ENCODE data around the gene SFT2D1. TPM values are rescaled to one million over a fixed set of nuclear protein-coding genes. Genes with fewer than 3 reads are reported as not detected.
A peak's percentile ranks its signal among the peaks of the same experiment; 100 is the strongest.
"Not testable (repeated sequence)": the region's sequence is repeated elsewhere in the genome, so short reads cannot be mapped to it uniquely, and the experiment has no call there.

Gene SFT2D1
- 71.6 and 119 TPM in 2 replicates for total RNA-seq (2014; rRNA removed; shearing (Covaris generic); ENCODE audit: low replicate concordance)

DNA sequence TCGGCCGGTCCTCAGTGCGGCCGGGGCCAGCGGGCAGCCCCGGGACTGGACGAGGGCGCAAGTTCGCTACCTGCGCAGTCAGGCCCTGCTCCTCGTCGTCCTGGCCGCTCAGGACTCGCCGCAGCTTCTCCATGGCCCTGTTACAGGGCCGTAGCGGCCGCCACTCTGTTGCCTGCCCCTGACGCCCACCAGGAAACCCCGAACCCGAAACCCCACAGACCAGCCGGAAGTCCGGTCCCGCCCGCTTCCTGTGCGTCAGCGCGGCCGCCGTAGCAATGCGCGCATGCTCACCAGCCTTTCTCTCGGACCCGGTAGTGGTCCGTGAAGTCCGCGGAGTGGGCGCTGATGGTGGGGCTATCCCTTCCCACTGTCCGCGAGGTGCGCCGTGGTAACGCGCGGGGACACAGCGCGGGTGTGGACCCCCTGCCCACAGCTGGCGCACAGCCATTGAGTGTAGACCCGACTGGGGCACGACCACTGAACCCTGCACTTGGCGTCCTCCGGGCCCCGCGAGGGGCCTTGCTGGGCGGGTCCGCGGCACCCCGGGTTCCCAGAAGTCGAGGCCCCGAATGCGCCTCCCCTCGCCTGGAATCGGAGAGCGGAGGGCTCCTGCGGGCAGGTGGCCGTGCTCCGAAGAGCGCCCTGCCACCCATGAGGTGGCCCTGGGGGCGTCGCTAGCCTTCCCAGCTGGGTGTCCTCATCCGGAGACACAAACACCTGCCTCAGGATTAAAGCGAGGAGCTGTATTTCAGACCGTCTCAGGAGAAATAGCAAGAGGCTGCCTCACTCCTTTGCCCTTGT, at the start of gene SFT2D1:
SFT2D1 (minus strand) TSS at position 197 of the 801 bp plus-strand sequence; CDS start at position 133, 64 bp downstream.
- H3K9me2 ChIP-seq (replicated peaks; ENCODE audit: insufficient read depth, low read length), result no peaks in the 10 kb centered on the region
- H3K27ac ChIP-seq (ENCODE audit: low read length), result peak within 1 kb of the TSS; percentile 79
- DNase-seq, result peak; percentile 94
- H3K9ac ChIP-seq (ENCODE audit: low read length), result peak within 1 kb of the TSS; percentile 93
- peaks cover 13% of the 10 kb centered on the region; the same call in 1 of the 2 replicates for H3K36me3 ChIP-seq (ENCODE audit: insufficient read depth, low read length)
- no peaks in the 10 kb centered on the region for H3K9me3 ChIP-seq (ENCODE audit: low read length)
- peak within 1 kb of the TSS; percentile 87 for H3K4me2 ChIP-seq (ENCODE audit: low read depth, low read length, poor library complexity, severe bottlenecking)
- H3K4me3 ChIP-seq (ENCODE audit: low read length), result peak within 1 kb of the TSS; percentile 94
- peaks cover 35% of the 10 kb centered on the region for H3K4me1 ChIP-seq (ENCODE audit: low read length)
- H4K20me1 ChIP-seq (ENCODE audit: insufficient read depth, low read depth, low read length), result peaks cover 12% of the 10 kb centered on the region; the same call in 1 of the 2 replicates
- H3K79me2 ChIP-seq (ENCODE audit: low read length), result peaks cover 54% of the 10 kb centered on the region
- H2AFZ ChIP-seq (ENCODE audit: low read length), result peak within 1 kb of the TSS; percentile 35; the same call in 1 of the 2 replicates
- H3K27me3 ChIP-seq (ENCODE audit: low read length), result no peaks in the 10 kb centered on the region

DNA sequence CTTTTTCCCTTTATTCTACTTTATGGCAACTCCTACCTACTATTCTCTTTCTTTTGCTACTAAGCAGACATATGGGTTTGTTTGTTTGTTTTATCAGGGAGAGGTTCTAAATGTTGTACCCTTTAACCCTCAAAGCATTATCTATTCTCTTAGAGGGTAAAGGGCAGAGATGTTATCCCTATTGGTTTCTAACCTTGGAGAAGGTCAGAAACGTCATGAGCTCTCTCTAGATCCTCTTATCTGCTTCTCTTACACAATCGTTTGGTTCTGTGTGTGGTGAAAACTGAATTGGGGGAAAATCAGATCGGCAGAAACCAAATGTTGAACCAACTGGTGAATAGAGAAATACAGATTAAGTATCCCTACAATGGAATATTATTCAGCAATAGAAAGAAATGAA, 46.8 kb upstream of the SFT2D1 start:
- no peak overlapping the region for H3K4me2 ChIP-seq (ENCODE audit: low read depth, low read length, poor library complexity, severe bottlenecking)

DNA sequence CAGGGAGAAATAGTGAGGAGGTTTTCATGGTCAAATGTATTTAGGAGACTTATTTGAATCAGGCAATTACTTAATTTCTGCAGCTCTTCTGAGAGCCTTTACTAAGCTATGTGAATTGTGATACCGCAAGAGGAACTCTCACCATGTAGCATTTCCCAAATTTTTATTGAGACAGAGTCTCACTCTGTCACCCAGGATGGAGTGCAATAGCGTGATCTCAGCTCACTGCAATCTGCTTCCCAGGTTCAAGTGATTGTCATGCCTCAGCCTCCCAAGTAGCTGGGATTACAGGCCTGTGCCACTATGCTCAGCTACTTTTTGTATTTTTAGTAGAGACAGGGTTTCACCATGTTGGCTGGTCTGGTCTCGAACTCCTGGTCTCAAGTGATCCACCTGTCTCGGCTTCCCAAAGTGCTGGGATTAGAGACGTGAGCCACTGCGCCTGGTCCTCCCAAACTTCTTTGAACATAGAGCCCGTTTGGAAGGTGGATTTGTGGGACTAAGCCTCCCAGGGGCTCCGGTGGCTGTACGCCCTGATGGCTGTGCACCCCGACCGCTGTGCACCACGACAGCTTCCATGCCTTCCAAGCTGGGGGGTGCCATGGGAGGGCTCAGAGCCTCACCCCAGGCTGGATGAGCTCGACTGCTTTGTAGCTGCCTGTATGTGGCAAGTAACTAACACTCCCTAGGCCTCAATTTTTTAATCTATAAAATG, 46.1 kb upstream of the SFT2D1 start:
- H3K9me2 ChIP-seq (replicated peaks; ENCODE audit: insufficient read depth, low read length), result no peaks in the 10 kb centered on the region
- no peaks in the 10 kb centered on the region for H3K9me3 ChIP-seq (ENCODE audit: low read length)
- no peak overlapping the region for H3K27ac ChIP-seq (ENCODE audit: low read length)
- H4K20me1 ChIP-seq (ENCODE audit: insufficient read depth, low read depth, low read length), result no peaks in the 10 kb centered on the region
- H3K9ac ChIP-seq (ENCODE audit: low read length), result no peak overlapping the region
- DNase-seq, result no peak
- H3K36me3 ChIP-seq (ENCODE audit: insufficient read depth, low read length), result no peaks in the 10 kb centered on the region
- H3K27me3 ChIP-seq (ENCODE audit: low read length), result no peaks in the 10 kb centered on the region
- no peaks in the 10 kb centered on the region for H3K79me2 ChIP-seq (ENCODE audit: low read length)
- H3K4me2 ChIP-seq (ENCODE audit: low read depth, low read length, poor library complexity, severe bottlenecking), result no peak overlapping the region
- H2AFZ ChIP-seq (ENCODE audit: low read length), result no peak overlapping the region
- no peak overlapping the region for H3K4me3 ChIP-seq (ENCODE audit: low read length)
- peaks cover 7% of the 10 kb centered on the region; the same call in 1 of the 2 replicates for H3K4me1 ChIP-seq (ENCODE audit: low read length)

More for the DNA sequence above, 46.8 kb upstream of the SFT2D1 start:
- no peak overlapping the region for H2AFZ ChIP-seq (ENCODE audit: low read length)
- H3K36me3 ChIP-seq (ENCODE audit: insufficient read depth, low read length), result no peaks in the 10 kb centered on the region
- H3K9me2 ChIP-seq (replicated peaks; ENCODE audit: insufficient read depth, low read length), result no peaks in the 10 kb centered on the region
- H3K4me3 ChIP-seq (ENCODE audit: low read length), result no peak overlapping the region
- no peak for DNase-seq
- no peak overlapping the region for H3K27ac ChIP-seq (ENCODE audit: low read length)
- no peaks in the 10 kb centered on the region for H3K9me3 ChIP-seq (ENCODE audit: low read length)
- 0 out of 2 replicates have a peak, but pooled peaks cover 2% of the 10 kb centered on the region for H3K4me1 ChIP-seq (ENCODE audit: low read length)
- no peaks in the 10 kb centered on the region for H3K79me2 ChIP-seq (ENCODE audit: low read length)
- no peaks in the 10 kb centered on the region for H3K27me3 ChIP-seq (ENCODE audit: low read length)
- H4K20me1 ChIP-seq (ENCODE audit: insufficient read depth, low read depth, low read length), result no peaks in the 10 kb centered on the region
- H3K9ac ChIP-seq (ENCODE audit: low read length), result no peak overlapping the region

DNA sequence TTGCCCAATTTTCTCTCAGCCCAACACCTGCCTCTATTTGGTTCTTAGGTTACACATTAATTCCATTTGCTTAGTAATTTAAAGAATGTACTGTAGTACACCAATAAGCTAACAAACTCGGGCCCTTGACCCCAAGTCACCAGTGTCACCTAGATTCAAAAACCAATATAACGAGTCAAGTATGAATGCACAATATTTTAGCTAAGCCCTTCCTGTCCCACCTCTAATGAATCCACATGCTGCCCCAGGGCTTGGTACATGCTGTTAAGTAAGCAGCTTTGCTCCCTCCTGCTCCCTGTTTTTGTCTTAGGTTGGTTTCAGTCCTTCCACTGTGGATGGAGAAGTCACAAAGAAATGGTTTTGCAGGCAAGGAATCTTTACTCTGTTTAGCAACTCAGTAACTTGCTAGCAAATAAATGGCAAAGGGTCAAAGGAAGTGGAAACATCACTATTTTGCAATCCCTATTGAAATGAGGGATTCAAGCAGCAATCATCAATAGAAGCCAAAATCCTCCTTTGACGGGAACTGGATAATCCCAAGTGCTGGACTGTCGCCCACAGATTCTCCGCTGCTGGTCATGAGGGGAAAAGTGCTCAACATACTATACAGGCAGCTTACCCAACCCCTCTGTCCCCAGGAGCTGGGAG, 45.4 kb upstream of the SFT2D1 start:
- Histone ChIP-seq H3K27ac (ENCODE audit: low read length) (no peak overlapping the region), H3K27me3 (ENCODE audit: low read length) (no peaks in the 10 kb centered on the region), H3K9me2 (replicated peaks; ENCODE audit: insufficient read depth, low read length) (no peaks in the 10 kb centered on the region), H3K4me3 (ENCODE audit: low read length) (no peak overlapping the region), H3K4me2 (ENCODE audit: low read depth, low read length, poor library complexity, severe bottlenecking) (no peak overlapping the region), H3K36me3 (ENCODE audit: insufficient read depth, low read length) (no peaks in the 10 kb centered on the region), H3K79me2 (ENCODE audit: low read length) (no peaks in the 10 kb centered on the region), H3K9me3 (ENCODE audit: low read length) (no peaks in the 10 kb centered on the region), H3K9ac (ENCODE audit: low read length) (no peak overlapping the region), H2AFZ (ENCODE audit: low read length) (no peak overlapping the region), H3K4me1 (ENCODE audit: low read length) (peaks cover 7% of the 10 kb centered on the region; the same call in 1 of the 2 replicates), H4K20me1 (ENCODE audit: insufficient read depth, low read depth, low read length) (no peaks in the 10 kb centered on the region)
- DNase-seq, result no peak

DNA sequence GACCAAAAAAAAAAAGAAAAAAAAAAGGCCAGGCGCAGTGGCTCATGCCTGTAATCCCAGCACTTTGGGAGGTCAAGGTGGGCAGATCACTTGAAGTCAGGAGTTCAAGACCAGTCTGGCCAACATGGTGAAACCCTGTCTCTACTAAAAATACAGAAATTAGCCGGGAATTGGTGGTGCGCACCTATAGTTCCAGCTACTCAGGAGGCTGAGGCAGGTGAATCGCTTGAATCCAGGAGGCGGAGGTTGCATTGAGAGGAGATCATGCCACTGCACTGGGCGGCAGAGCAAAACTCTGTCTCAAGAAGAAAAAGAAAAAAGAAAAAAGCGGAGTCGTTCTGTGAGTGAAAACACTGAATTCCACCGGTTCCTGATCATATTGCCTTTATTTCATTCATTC, 44.8 kb upstream of the SFT2D1 start:
- H3K4me1 ChIP-seq (ENCODE audit: low read length); H3K79me2 ChIP-seq (ENCODE audit: low read length); H4K20me1 ChIP-seq (ENCODE audit: insufficient read depth, low read depth, low read length); H3K4me2 ChIP-seq (ENCODE audit: low read depth, low read length, poor library complexity, severe bottlenecking); H3K9me2 ChIP-seq (replicated peaks; ENCODE audit: insufficient read depth, low read length); H3K36me3 ChIP-seq (ENCODE audit: insufficient read depth, low read length); H3K27me3 ChIP-seq (ENCODE audit: low read length); H2AFZ ChIP-seq (ENCODE audit: low read length); H3K9me3 ChIP-seq (ENCODE audit: low read length); DNase-seq; H3K9ac ChIP-seq (ENCODE audit: low read length); H3K4me3 ChIP-seq (ENCODE audit: low read length); H3K27ac ChIP-seq (ENCODE audit: low read length): not testable (repeated sequence)

DNA sequence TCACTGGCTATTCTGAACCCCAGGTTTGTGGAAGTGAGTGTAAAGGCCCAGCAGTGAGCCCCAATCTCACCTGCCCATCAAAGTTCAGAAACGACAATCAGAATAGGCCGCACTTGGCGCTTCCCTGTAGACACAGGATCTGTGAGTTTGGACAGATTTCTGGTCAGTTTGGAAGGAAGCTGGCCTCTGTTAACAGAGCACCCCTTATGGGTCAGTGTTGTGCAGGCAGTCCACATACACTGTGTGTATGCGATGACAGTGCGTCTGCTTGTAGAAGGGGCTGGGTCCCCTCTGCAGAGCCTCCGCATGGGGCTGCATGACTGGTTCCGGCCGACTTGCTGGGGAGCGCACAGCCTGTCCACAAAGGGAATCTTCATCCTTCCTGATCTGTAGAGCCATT, 43.8 kb upstream of the SFT2D1 start:
- no peaks in the 10 kb centered on the region for H3K36me3 ChIP-seq (ENCODE audit: insufficient read depth, low read length)
- H3K4me3 ChIP-seq (ENCODE audit: low read length), result no peak overlapping the region
- H3K9me2 ChIP-seq (replicated peaks; ENCODE audit: insufficient read depth, low read length), result no peaks in the 10 kb centered on the region
- no peak for DNase-seq
- H3K4me2 ChIP-seq (ENCODE audit: low read depth, low read length, poor library complexity, severe bottlenecking), result no peak overlapping the region
- H3K4me1 ChIP-seq (ENCODE audit: low read length), result peaks cover 8% of the 10 kb centered on the region
- no peak overlapping the region for H3K9ac ChIP-seq (ENCODE audit: low read length)
- H4K20me1 ChIP-seq (ENCODE audit: insufficient read depth, low read depth, low read length), result no peaks in the 10 kb centered on the region
- H2AFZ ChIP-seq (ENCODE audit: low read length), result no peak overlapping the region
- H3K27me3 ChIP-seq (ENCODE audit: low read length), result no peaks in the 10 kb centered on the region
- no peak overlapping the region for H3K27ac ChIP-seq (ENCODE audit: low read length)
- no peaks in the 10 kb centered on the region for H3K9me3 ChIP-seq (ENCODE audit: low read length)
- peaks cover 11% of the 10 kb centered on the region for H3K79me2 ChIP-seq (ENCODE audit: low read length)

DNA sequence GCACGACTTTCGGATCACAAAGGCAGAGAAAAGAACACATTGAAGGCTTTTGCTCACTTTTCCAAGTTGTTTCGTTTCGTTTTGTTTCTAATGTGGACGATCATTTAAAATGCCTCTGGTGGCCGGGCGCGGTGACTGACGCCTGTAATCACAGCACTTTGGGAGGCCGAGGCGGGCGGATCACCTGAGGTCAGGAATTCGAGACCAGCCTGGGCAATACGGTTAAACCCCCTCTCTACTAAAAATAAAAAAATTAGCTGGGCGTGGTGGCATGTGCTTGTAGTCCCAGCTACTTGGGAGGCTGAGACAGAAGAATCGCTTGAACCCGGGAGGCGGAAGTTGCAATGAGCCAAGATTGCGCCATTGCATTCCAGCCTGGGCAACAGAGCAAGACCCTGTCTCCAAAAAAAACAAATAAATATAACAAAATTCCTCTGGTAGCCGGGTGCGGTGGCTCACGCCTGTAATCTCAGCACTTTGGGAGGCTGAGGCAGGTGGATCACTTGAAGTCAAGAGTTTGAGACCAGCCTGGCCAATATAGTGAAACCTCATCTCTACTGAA, 41.5 kb upstream of the SFT2D1 start:
- Histone ChIP-seq H3K79me2 (ENCODE audit: low read length) (peaks cover 32% of the 10 kb centered on the region), H2AFZ (ENCODE audit: low read length) (0 out of 2 replicates have a peak overlapping the region, but pooled peaks have one; percentile 52), H3K4me3 (ENCODE audit: low read length) (peak overlapping the region; percentile 94), H3K4me2 (ENCODE audit: low read depth, low read length, poor library complexity, severe bottlenecking) (peak overlapping the region; percentile 85), H3K4me1 (ENCODE audit: low read length) (peaks cover 20% of the 10 kb centered on the region), H3K9ac (ENCODE audit: low read length) (peak overlapping the region; percentile 84)
- H3K27me3 ChIP-seq (ENCODE audit: low read length); H3K9me3 ChIP-seq (ENCODE audit: low read length); H3K9me2 ChIP-seq (replicated peaks; ENCODE audit: insufficient read depth, low read length); H4K20me1 ChIP-seq (ENCODE audit: insufficient read depth, low read depth, low read length); DNase-seq; H3K27ac ChIP-seq (ENCODE audit: low read length); H3K36me3 ChIP-seq (ENCODE audit: insufficient read depth, low read length): not testable (repeated sequence)

Measured in Karpas-422 (cell line).